BE2C (cell line): Measurements from ENCODE around the gene MAP10.

ENCODE experiments used
- DNase-seq: peaks from one replicate; pipeline ENCODE4 v3.0.0-alpha.2; 2020
- H3K27me3 ChIP-seq: fragments of 250-450 bp; sonication (Bioruptor Pico); 2 replicates; pipeline ENCODE4 v1.5.1; 2020; ENCODE audit warnings: mild to moderate bottlenecking
- H3K36me3 ChIP-seq: fragments of 250-450 bp; sonication (Bioruptor Pico); 2 replicates; pipeline ENCODE4 v1.5.1; 2020; ENCODE audit warnings: mild to moderate bottlenecking
- H3K4me1 ChIP-seq: fragments of 250-450 bp; sonication (Bioruptor Pico); 2 replicates; pipeline ENCODE4 v1.5.1; 2020
- H3K4me3 ChIP-seq: 2 replicates; pipeline ENCODE4 v1.5.1; 2011; ENCODE audit warnings: low read depth, low read length
- H3K9me3 ChIP-seq: fragments of 250-450 bp; sonication (Bioruptor Pico); 2 replicates; pipeline ENCODE4 v1.5.1; 2020
- TF ChIP-seq, protein P1 (sequence below): IDR thresholded peaks from 2 replicates; pipeline ENCODE4 v1.5.1; 2012; ENCODE audit warnings: mild to moderate bottlenecking, low read depth, low read length

The MAP10 gene

DNA sequence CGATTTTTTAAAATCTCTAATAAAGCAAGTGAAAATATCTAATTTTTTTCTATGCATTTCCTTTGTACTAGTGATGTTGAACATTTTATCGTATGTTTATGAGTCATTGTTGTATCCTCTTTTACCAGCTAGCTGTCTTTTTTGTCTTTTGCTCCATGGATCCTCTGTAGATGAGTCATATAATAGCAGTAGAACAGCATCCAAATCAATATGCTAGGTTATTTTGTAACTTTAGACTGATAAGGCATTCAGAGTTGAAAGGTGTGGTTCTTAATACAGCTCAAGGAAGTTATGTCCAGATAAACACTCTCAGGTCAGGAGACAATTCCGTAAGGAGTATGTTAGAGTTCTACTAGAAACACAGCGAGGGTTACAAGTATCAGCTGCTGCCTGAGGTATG, 31.9 kb downstream of the MAP10 start:
- Histone ChIP-seq H3K36me3 (no peaks in the 10 kb centered on the region), H3K4me1 (no peaks in the 10 kb centered on the region; the same call in 1 of the 2 replicates), H3K9me3 (no peaks in the 10 kb centered on the region), H3K4me3 (no peak overlapping the region), H3K27me3 (no peaks in the 10 kb centered on the region)
- no peak for DNase-seq
- TF ChIP-seq, protein P1, sequence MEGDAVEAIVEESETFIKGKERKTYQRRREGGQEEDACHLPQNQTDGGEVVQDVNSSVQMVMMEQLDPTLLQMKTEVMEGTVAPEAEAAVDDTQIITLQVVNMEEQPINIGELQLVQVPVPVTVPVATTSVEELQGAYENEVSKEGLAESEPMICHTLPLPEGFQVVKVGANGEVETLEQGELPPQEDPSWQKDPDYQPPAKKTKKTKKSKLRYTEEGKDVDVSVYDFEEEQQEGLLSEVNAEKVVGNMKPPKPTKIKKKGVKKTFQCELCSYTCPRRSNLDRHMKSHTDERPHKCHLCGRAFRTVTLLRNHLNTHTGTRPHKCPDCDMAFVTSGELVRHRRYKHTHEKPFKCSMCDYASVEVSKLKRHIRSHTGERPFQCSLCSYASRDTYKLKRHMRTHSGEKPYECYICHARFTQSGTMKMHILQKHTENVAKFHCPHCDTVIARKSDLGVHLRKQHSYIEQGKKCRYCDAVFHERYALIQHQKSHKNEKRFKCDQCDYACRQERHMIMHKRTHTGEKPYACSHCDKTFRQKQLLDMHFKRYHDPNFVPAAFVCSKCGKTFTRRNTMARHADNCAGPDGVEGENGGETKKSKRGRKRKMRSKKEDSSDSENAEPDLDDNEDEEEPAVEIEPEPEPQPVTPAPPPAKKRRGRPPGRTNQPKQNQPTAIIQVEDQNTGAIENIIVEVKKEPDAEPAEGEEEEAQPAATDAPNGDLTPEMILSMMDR = no peak

DNA sequence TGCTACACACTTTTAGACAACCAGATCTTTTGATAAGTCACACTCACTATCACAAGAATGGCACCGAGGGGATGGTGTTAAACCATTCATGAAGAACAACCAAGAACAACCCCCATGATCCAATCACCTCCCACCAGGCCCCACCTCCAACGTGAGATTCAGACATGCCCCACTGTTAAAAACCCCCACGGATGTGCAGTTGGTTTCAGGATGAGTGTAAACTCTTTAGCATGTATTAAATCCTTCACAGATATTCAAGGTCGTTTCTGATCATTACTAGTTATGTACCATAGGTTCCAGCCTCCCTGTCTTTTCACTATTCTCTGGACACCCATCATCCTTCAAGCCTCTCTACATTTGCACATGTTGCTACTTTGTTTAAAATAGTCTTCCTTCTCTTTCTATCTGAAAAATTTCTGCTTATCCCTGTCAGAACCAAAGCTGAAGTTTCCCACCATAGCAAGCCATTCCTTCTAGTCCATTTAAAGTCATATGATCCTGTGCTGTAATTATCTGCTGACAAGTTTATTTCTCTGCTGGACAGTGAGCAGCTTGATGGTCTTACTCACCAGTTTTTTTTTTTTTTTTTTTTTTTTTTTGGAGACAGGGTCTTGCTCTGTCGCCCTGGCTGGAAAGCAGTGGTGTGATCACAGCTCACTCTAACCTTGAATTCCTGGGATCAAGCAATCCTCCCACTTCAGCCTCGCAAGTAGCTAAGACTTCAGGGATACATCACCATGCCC, 36.8 kb downstream of the MAP10 start:
- Histone ChIP-seq H3K4me1 (no peaks in the 10 kb centered on the region), H3K9me3 (no peaks in the 10 kb centered on the region), H3K27me3 (no peaks in the 10 kb centered on the region), H3K4me3 (no peak overlapping the region), H3K36me3 (no peaks in the 10 kb centered on the region)
- no peak for DNase-seq
- TF ChIP-seq, protein P1 = no peak

DNA sequence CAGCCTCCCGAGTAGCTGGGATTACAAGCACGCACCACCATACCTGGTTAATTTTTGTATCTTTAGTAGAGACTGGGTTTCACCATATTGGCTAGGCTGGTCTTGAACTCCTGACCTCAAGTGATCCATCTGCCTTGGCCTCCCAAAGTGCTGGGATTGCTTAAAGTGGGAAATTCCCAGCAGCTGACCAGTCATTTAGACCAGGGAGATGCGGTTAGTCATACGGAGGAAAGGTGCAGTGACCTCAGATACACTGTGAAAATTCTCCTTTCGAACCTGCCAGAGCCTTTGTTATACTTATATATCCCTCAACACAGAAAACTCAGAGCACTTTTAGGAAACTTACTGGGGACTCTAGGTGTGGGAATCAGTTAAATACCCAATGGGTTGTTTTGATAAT, 39.6 kb downstream of the MAP10 start:
- H3K4me3 ChIP-seq = no peak overlapping the region
- H3K27me3 ChIP-seq = no peaks in the 10 kb centered on the region
- H3K36me3 ChIP-seq = no peaks in the 10 kb centered on the region
- TF ChIP-seq, protein P1 = no peak
- no peak for DNase-seq
- H3K9me3 ChIP-seq = no peaks in the 10 kb centered on the region
- no peaks in the 10 kb centered on the region for H3K4me1 ChIP-seq

DNA sequence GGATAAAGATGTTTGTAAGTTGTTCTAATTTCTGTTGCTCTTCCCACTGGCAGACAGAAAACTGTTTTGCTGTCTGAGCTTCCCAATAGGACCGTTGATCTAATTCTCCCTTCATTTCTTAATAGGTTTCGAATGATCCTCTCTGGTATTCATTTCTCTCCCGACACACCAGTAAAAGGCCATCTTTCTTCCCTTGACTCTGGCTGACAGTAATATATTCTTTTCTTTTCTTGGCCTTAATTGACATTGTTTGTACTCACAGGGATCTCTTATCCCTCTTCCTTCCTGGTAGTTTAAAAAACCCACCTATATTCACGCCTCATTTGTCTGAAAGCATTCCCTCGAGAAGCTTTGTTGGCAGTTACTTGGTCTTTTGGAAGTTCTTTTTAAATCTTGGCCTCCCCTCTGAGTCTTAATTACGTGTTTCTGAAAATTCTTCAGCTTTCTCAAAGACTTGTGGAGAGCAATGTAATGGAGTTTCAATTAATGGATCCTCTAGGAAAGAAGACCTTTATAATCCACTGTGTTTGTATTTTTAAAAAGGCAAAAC, 40.3 kb downstream of the MAP10 start:
- Histone ChIP-seq H3K36me3 (no peaks in the 10 kb centered on the region), H3K27me3 (no peaks in the 10 kb centered on the region), H3K4me1 (no peaks in the 10 kb centered on the region), H3K9me3 (no peaks in the 10 kb centered on the region), H3K4me3 (no peak overlapping the region)
- TF ChIP-seq, protein P1 = no peak
- no peak for DNase-seq

DNA sequence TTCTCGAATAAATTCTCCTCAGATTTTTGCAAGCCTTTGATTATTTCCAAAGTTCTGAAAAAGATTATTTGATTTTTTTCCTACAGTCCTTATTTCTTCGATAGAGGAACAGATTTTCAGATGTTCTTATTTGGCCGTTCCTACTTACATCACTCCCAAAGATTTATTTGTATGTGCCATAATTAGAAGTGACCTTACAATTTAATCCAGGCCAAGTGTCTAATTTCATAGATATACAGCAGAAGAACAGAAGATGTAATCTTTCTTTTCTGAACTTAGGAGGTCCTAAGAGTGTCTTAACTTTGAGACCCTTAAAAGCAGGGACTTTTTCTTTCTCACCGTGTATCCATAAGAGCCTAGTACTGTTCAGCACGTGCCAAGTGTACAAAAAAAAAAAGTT, 46.3 kb downstream of the MAP10 start:
- Histone ChIP-seq H3K9me3 (no peaks in the 10 kb centered on the region), H3K4me3 (no peak overlapping the region), H3K27me3 (no peaks in the 10 kb centered on the region), H3K4me1 (peaks cover 7% of the 10 kb centered on the region; the same call in 1 of the 2 replicates), H3K36me3 (no peaks in the 10 kb centered on the region)
- no peak for DNase-seq
- TF ChIP-seq, protein P1 = no peak
